T1000 (cell line): ENCODE data around the gene KCNMA1.
"Not testable (repeated sequence)": the region's sequence is repeated elsewhere in the genome, so short reads cannot be mapped to it uniquely, and the experiment has no call there.

ENCODE experiments used
- DNase-seq: peaks from one replicate; lab custom pipeline; 2025; ENCODE audit warnings: mixed read lengths; lab: John Stamatoyannopoulos, UW

KCNMA1 gene

GRCh38 chr10:77583527-77583926 lies 54.1 kb downstream of the KCNMA1 start:
- DNase-seq: no peak

GRCh38 chr10:77582710-77583115 lies 54.9 kb downstream of the KCNMA1 start:
- peak; percentile 90 for DNase-seq

GRCh38 chr10:77581738-77582137 lies 55.9 kb downstream of the KCNMA1 start:
- no peak for DNase-seq

- DNase-seq: no peak
These were observed 57.1 kb downstream of the KCNMA1 start for GRCh38 chr10:77580482-77580881.

GRCh38 chr10:77578583-77579227 lies 58.9 kb downstream of the KCNMA1 start:
- DNase-seq: peak; percentile 51

- no peak for DNase-seq
These were observed 59.9 kb downstream of the KCNMA1 start for GRCh38 chr10:77577666-77578229.

GRCh38 chr10:77576444-77577032 lies 61.1 kb downstream of the KCNMA1 start:
- DNase-seq: no peak

GRCh38 chr10:77576007-77576367 lies 61.6 kb downstream of the KCNMA1 start:
- DNase-seq: no peak

GRCh38 chr10:77575271-77576006 lies 62.2 kb downstream of the KCNMA1 start:
- DNase-seq: no peak

GRCh38 chr10:77574438-77574837 lies 63.2 kb downstream of the KCNMA1 start:
- DNase-seq: no peak

- not testable (repeated sequence) for DNase-seq
These were observed 65.1 kb downstream of the KCNMA1 start for GRCh38 chr10:77572520-77572919.

- no peak for DNase-seq
These were observed 66.1 kb downstream of the KCNMA1 start for GRCh38 chr10:77571490-77571889.

- DNase-seq: no peak
These were observed 70.6 kb downstream of the KCNMA1 start for GRCh38 chr10:77566914-77567566.

- no peak for DNase-seq
These were observed 71.4 kb downstream of the KCNMA1 start for GRCh38 chr10:77566236-77566635.

GRCh38 chr10:77565590-77566023 lies 72.0 kb downstream of the KCNMA1 start:
- DNase-seq: no peak

GRCh38 chr10:77564731-77565589 lies 72.6 kb downstream of the KCNMA1 start:
- peak; percentile 68 for DNase-seq

- no peak for DNase-seq
These were observed 73.9 kb downstream of the KCNMA1 start for GRCh38 chr10:77563638-77564270.

- DNase-seq: no peak
These were observed 74.9 kb downstream of the KCNMA1 start for GRCh38 chr10:77562742-77563141.

GRCh38 chr10:77561991-77562390 lies 75.6 kb downstream of the KCNMA1 start:
- DNase-seq: no peak

GRCh38 chr10:77560471-77560870 lies 77.1 kb downstream of the KCNMA1 start:
- no peak for DNase-seq

GRCh38 chr10:77560052-77560451 lies 77.6 kb downstream of the KCNMA1 start:
- no peak for DNase-seq
